H1 (cell line): Measurements from ENCODE around the gene COL25A1. TPM values are rescaled to one million over a fixed set of nuclear protein-coding genes. Genes with fewer than 3 reads are reported as not detected.

Experiments
- CTCF ChIA-PET: fragments of 300-600 bp; sonication (Branson Sonifier 250); formaldehyde crosslinking; loops from one replicate; lab custom pipeline; 2021; ENCODE audit not compliant: partially characterized antibody; lab: Charles Lee
- POLR2A ChIA-PET: fragments of 300-600 bp; sonication (Branson Sonifier 250); formaldehyde crosslinking; loops from one replicate; lab custom pipeline; 2021; ENCODE audit warnings: inconsistent platforms; ENCODE audit not compliant: partially characterized antibody; lab: Charles Lee
- DNase-seq, 2 experiments: peaks; one replicate each; pipeline versions ENCODE4 v3.0.0 to v3.0.0-alpha.2; 2010 to 2022; ENCODE audit warnings: low spot score in 2 of 2, low read depth in 1 of 2, mixed read lengths in 1 of 2
- FAIRE-seq: peaks from 2 replicates; lab custom pipeline; 2011; peaks lifted over from hg19 to GRCh38; lab: Jason Lieb, UNC
- H2AFZ ChIP-seq: 2 replicates; pipeline ENCODE4 v1.8.1; 2012; ENCODE audit warnings: low read length, inconsistent platforms
- H2AK5ac ChIP-seq: 2 replicates; pipeline ENCODE4 v1.6.1; 2013; ENCODE audit warnings: low read depth, low read length
- H2BK120ac ChIP-seq: replicated peaks from 2 replicates; pipeline ENCODE3; 2013; ENCODE audit warnings: low read depth, low read length, inconsistent platforms
- H2BK12ac ChIP-seq: 2 replicates; pipeline ENCODE4 v1.6.1; 2013; ENCODE audit warnings: low read depth, low read length
- H2BK15ac ChIP-seq: 2 replicates; pipeline ENCODE4 v1.6.1; 2013; ENCODE audit warnings: low read length
- H2BK20ac ChIP-seq: 2 replicates; pipeline ENCODE4 v1.6.1; 2013; ENCODE audit warnings: low read length
- H2BK5ac ChIP-seq: 2 replicates; pipeline ENCODE4 v1.6.1; 2013; ENCODE audit warnings: low read depth, low read length
- H3K14ac ChIP-seq: 2 replicates; pipeline ENCODE4 v1.6.1; 2013; ENCODE audit warnings: inconsistent platforms; ENCODE audit not compliant: insufficient read length
- H3K18ac ChIP-seq: 2 replicates; pipeline ENCODE4 v1.6.1; 2013; ENCODE audit warnings: low read length; ENCODE audit errors: extremely low read depth
- H3K23ac ChIP-seq: 2 replicates; pipeline ENCODE4 v1.6.1; 2013; ENCODE audit warnings: inconsistent platforms; ENCODE audit not compliant: insufficient read length
- H3K23me2 ChIP-seq: 2 replicates; pipeline ENCODE4 v1.6.1; 2013; ENCODE audit warnings: low read depth, low read length
- H3K27ac ChIP-seq: 2 replicates; pipeline ENCODE4 v1.6.1; 2011; ENCODE audit warnings: low read depth, low read length, inconsistent platforms
- H3K27me3 ChIP-seq, 4 experiments: replicated peaks in 1 of 4; 1 replicate in 1 of 4; 2 replicates in 3 of 4; pipeline versions ENCODE4 v1.6.1 to v1.8.1; 2011 to 2013; ENCODE audit warnings: low read length in 3 of 4, mild to moderate bottlenecking in 3 of 4, inconsistent platforms in 2 of 4, mixed read lengths in 2 of 4, moderate library complexity in 1 of 4; ENCODE audit not compliant: control insufficient read depth in 3 of 4, insufficient read depth in 3 of 4; ENCODE audit errors: extremely low read depth in 1 of 4
- H3K36me3 ChIP-seq, 4 experiments: 2 replicates each; pipeline versions ENCODE4 v1.6.1 to v1.8.1; 2011 to 2013; ENCODE audit warnings: mild to moderate bottlenecking in 4 of 4, low read length in 3 of 4, moderate library complexity in 2 of 4, control low read depth in 1 of 4, inconsistent platforms in 1 of 4; ENCODE audit not compliant: insufficient read depth in 4 of 4, control insufficient read depth in 2 of 4
- H3K4ac ChIP-seq: replicated peaks from 2 replicates; pipeline ENCODE3; 2013; ENCODE audit warnings: low read length, low read depth, mixed read lengths, inconsistent platforms; ENCODE audit not compliant: insufficient read length
- H3K4me1 ChIP-seq, 4 experiments: replicated peaks in 1 of 4; 1 replicate in 1 of 4; 2 replicates in 3 of 4; pipeline versions ENCODE4 v1.6.1 to v1.8.1; 2011 to 2013; ENCODE audit warnings: low read length in 3 of 4, inconsistent platforms in 2 of 4, mixed read lengths in 1 of 4; ENCODE audit not compliant: insufficient read depth in 4 of 4, control insufficient read depth in 3 of 4
- H3K4me2 ChIP-seq, 2 experiments: 2 replicates each; pipeline versions ENCODE4 v1.6.1 to v1.8.1; 2011 to 2013; ENCODE audit warnings: low read depth in 2 of 2, low read length in 2 of 2, control low read depth in 1 of 2, inconsistent platforms in 1 of 2, mild to moderate bottlenecking in 1 of 2; ENCODE audit not compliant: insufficient read depth in 1 of 2
- H3K4me3 ChIP-seq, 4 experiments: fragments of 200-600, 300-600 bp in 1 of 4; sonication (generic), shearing (Covaris generic), sonication (Bioruptor Twin) in 1 of 4; 2 replicates each; pipeline versions ENCODE4 v1.5.1 to v1.8.1; 2011 to 2016; ENCODE audit warnings: low read length in 4 of 4, low read depth in 3 of 4, control low read depth in 2 of 4, inconsistent platforms in 2 of 4, mild to moderate bottlenecking in 2 of 4, mixed read lengths in 1 of 4, moderate library complexity in 1 of 4; ENCODE audit not compliant: insufficient read depth in 2 of 4; ENCODE audit errors: extremely low read depth in 1 of 4
- H3K56ac ChIP-seq: replicated peaks from 2 replicates; pipeline ENCODE3; 2013; ENCODE audit warnings: low read depth, mild to moderate bottlenecking, mixed read lengths, low read length, inconsistent platforms; ENCODE audit not compliant: insufficient read length
- H3K79me1 ChIP-seq: 2 replicates; pipeline ENCODE4 v1.6.1; 2013; ENCODE audit warnings: low read depth, low read length, control low read depth
- H3K79me2 ChIP-seq, 2 experiments: 2 replicates each; pipeline versions ENCODE4 v1.6.1 to v1.8.1; 2012 to 2013; ENCODE audit warnings: low read length in 2 of 2, mild to moderate bottlenecking in 2 of 2, inconsistent platforms in 1 of 2; ENCODE audit not compliant: insufficient read depth in 2 of 2, control insufficient read depth in 1 of 2
- H3K9ac ChIP-seq, 4 experiments: replicated peaks in 1 of 4; 1 replicate in 1 of 4; 2 replicates in 3 of 4; pipeline versions ENCODE4 v1.6.1 to v1.8.1; 2011 to 2013; ENCODE audit warnings: low read depth in 3 of 4, low read length in 3 of 4, control low read depth in 2 of 4, mild to moderate bottlenecking in 2 of 4, moderate library complexity in 2 of 4, inconsistent platforms in 1 of 4; ENCODE audit errors: extremely low read depth in 1 of 4
- H3K9me3 ChIP-seq, 2 experiments: 2 replicates each; pipeline versions ENCODE4 v1.6.1 to v1.8.1; 2012 to 2013; ENCODE audit warnings: mild to moderate bottlenecking in 2 of 2, moderate library complexity in 2 of 2, control low read depth in 1 of 2, inconsistent platforms in 1 of 2, low read depth in 1 of 2, low read length in 1 of 2, mixed read lengths in 1 of 2; ENCODE audit not compliant: insufficient read depth in 2 of 2
- H4K20me1 ChIP-seq, 2 experiments: replicated peaks in 1 of 2; 2 replicates each; pipeline versions ENCODE3 to v1.8.1; 2011 to 2013; ENCODE audit warnings: inconsistent platforms in 2 of 2, low read length in 2 of 2, mild to moderate bottlenecking in 1 of 2; ENCODE audit not compliant: insufficient read depth in 2 of 2, control insufficient read depth in 1 of 2
- H4K5ac ChIP-seq: 2 replicates; pipeline ENCODE4 v1.6.1; 2013; ENCODE audit warnings: low read length, low read depth, mixed read lengths, inconsistent platforms; ENCODE audit not compliant: insufficient read length
- H4K8ac ChIP-seq: 2 replicates; pipeline ENCODE4 v1.8.0; 2013; ENCODE audit warnings: mild to moderate bottlenecking, moderate library complexity, low read length, inconsistent platforms; ENCODE audit not compliant: insufficient read depth; ENCODE audit errors: extremely low read depth
- H4K91ac ChIP-seq: replicated peaks from 2 replicates; pipeline ENCODE3; 2013; ENCODE audit warnings: low read length, mixed read lengths, inconsistent platforms; ENCODE audit not compliant: insufficient read length
- CTBP2 ChIP-seq: IDR thresholded peaks from 2 replicates; pipeline ENCODE4 v1.7.0; 2011; ENCODE audit warnings: borderline replicate concordance, mild to moderate bottlenecking, moderate library complexity, mixed read lengths, low read length; ENCODE audit not compliant: insufficient read depth, insufficient read length
- EGR1 ChIP-seq: IDR thresholded peaks from 2 replicates; pipeline ENCODE4 v1.6.1; 2011; ENCODE audit warnings: low read depth, low read length, borderline replicate concordance
- GTF2F1 ChIP-seq: IDR thresholded peaks from 2 replicates; pipeline ENCODE4 v1.6.1; 2012; ENCODE audit warnings: low read depth, low read length, improper control_type of control experiment, borderline replicate concordance
- HDAC6 ChIP-seq: IDR thresholded peaks from one replicate; pipeline ENCODE4 v1.7.1; 2012; ENCODE audit warnings: low read depth, mild to moderate bottlenecking, inconsistent platforms, low read length, moderate library complexity
- KDM1A ChIP-seq: fragments of 200-600, 300-600 bp; sonication (generic); IDR thresholded peaks from 2 replicates; pipeline ENCODE4 v1.7.1; 2016; ENCODE audit warnings: mild to moderate bottlenecking, low read length, borderline replicate concordance
- RFX5 ChIP-seq: IDR thresholded peaks from 2 replicates; pipeline ENCODE4 v1.6.1; 2011; ENCODE audit warnings: low read depth, low read length, improper control_type of control experiment, borderline replicate concordance
- SIRT6 ChIP-seq: IDR thresholded peaks from one replicate; pipeline ENCODE4 v1.7.1; 2012; ENCODE audit warnings: low read length, inconsistent platforms
- SP4 ChIP-seq: IDR thresholded peaks from 2 replicates; pipeline ENCODE4 v1.6.1; 2012; ENCODE audit warnings: low read length, inconsistent platforms
- SRF ChIP-seq: IDR thresholded peaks from 2 replicates; pipeline ENCODE4 v1.6.1; 2011; ENCODE audit warnings: mild to moderate bottlenecking, low read depth, low read length, moderate library complexity
- WGBS, 2 experiments: shearing (Covaris generic) in 1 of 2; methylation state at CpG; one replicate each; pipeline versions ENCODE4 v1.1.6 to v1.1.7; 2013 to 2015; ENCODE audit warnings: low lambda C conversion rate in 2 of 2, mixed read lengths in 2 of 2, inconsistent platforms in 1 of 2, low coverage in 1 of 2, missing lambda C conversion rate in 1 of 2; ENCODE audit not compliant: insufficient replicate concordance in 2 of 2, insufficient coverage in 1 of 2, insufficient read length in 1 of 2; ENCODE audit errors: extremely low coverage in 1 of 2, missing lambda C conversion rate in 1 of 2; 5-methylcytosine and 5-hydroxymethylcytosine counted together
- polyA plus RNA-seq, 7 experiments: library from polyadenylated mRNA; depleted of rRNA in 3 of 7; stranded (reverse) in 5 of 7; unstranded in 2 of 7; fragments of >200 nt in 5 of 7; fragments of 200-250 nt in 2 of 7; gene quantifications; 1 replicate in 5 of 7; 2 replicates in 1 of 7; 4 replicates in 1 of 7; pipeline versions ENCODE4 v1.2.1 to v1.2.3, GENCODE V29; 2011 to 2013; ENCODE audit warnings: missing spikeins in 2 of 7, mixed read lengths in 2 of 7
- total RNA-seq: library from RNA; stranded (reverse); fragmentation: NEBNext Ultra II Directional; extraction: Animal tissue kit (Norgen Biotek cat#: 25700); gene quantifications from 2 replicates; pipeline ENCODE4 v1.2.1, GENCODE V29; 2021

The COL25A1 gene
- total and polyA plus RNA-seq, 2 of the 8 experiments (the other 6 are each of a cell fraction or from before 2014, with no cell fraction given): 1.1 to 8.3 TPM

DNA sequence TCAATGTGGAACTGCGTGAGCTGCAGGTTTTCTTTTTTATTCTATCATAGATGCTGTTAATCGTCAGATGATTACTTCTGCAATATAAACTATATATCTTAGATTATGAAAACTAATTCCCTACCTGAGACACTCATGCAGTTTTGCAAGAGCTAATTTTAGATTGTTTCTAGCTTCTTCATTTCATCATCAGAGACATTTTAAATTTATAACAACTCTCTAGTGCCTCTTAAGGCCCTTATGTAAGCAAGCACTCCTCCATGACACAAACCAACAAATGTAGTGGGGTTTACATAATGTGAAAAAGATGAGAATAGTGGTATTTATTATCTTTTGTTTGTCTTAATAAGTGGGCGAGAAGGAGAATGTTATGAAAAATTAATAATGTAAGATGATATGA is 369.4 kb downstream of the COL25A1 start:
- H4K20me1 ChIP-seq: no peaks in the 10 kb centered on the region
- no peak overlapping the region for H3K18ac ChIP-seq
- no peak overlapping the region for H4K91ac ChIP-seq
- H3K79me2 ChIP-seq: no peaks in the 10 kb centered on the region
- H3K9me3 ChIP-seq: no peaks in the 10 kb centered on the region
- CTCF ChIA-PET: interaction anchor here (0.8 kb wide), 1 partner anchor 361 kb away, joined by 3 read pairs; no protein-coding TSS in a partner anchor
- no peak overlapping the region for H2AFZ ChIP-seq
- no peak overlapping the region for H3K14ac ChIP-seq
- H3K4me1 ChIP-seq: peaks cover 0 to 9% (median 6%) of the 10 kb centered on the region in 4 experiments; a peak in 3 of 7 replicates
- no peak overlapping the region for H3K9ac ChIP-seq
- H2BK20ac ChIP-seq: no peak overlapping the region
- H3K79me1 ChIP-seq: no peaks in the 10 kb centered on the region
- no peak overlapping the region for H2BK15ac ChIP-seq
- no peak overlapping the region for H2AK5ac ChIP-seq
- H2BK120ac ChIP-seq: no peak overlapping the region
- no peak overlapping the region for H2BK5ac ChIP-seq
- no peaks in the 10 kb centered on the region for H3K23me2 ChIP-seq
- no peaks in the 10 kb centered on the region for H3K36me3 ChIP-seq
- no peak overlapping the region for H3K4me3 ChIP-seq
- no peak overlapping the region for H3K56ac ChIP-seq
- no peak overlapping the region for H3K4ac ChIP-seq
- H3K27me3 ChIP-seq: no peaks in the 10 kb centered on the region
- H4K5ac ChIP-seq: no peak overlapping the region
- no peak overlapping the region for H4K8ac ChIP-seq
- 94 to 100% methylated on average over 1 to 3 of the region's 3 CpGs for WGBS, 2 experiments
- no peak overlapping the region for H3K27ac ChIP-seq
- no peak for TF ChIP-seq KDM1A
- no peak for TF ChIP-seq SRF
- TF ChIP-seq CTBP2: no peak
- no peak for TF ChIP-seq RFX5
- no peak for TF ChIP-seq SIRT6
- no peak for TF ChIP-seq SP4
- TF ChIP-seq HDAC6: no peak
- TF ChIP-seq EGR1: no peak
- no peak for TF ChIP-seq GTF2F1
- TF ChIP-seq, all 59 proteins: peak for 0
- DNase-seq: no peak
- Histone ChIP-seq H2BK12ac (no peak overlapping the region), H3K4me2 (no peak overlapping the region), H3K23ac (no peak overlapping the region)
- POLR2A ChIA-PET: no interaction called here
- no peak for FAIRE-seq
